Stimulated activated CD4-positive, alpha-beta T cell treated with anti-CD3 and anti-CD28 coated beads, TNF-alpha, amount 100 ng/mL, for 4 hours (primary cell): ENCODE measurements around the gene CYSTM1.
"Not testable (repeated sequence)": the region's sequence is repeated elsewhere in the genome, so short reads cannot be mapped to it uniquely, and the experiment has no call there.

Experiments used
- DNase-seq, 3 experiments: peaks; one replicate each; pipeline ENCODE4 v3.0.0-alpha.2; 2020; ENCODE audit warnings: low read depth in 3 of 3

Gene CYSTM1

GRCh38 chr5:140178086-140178410 lies 3.1 kb downstream of the CYSTM1 start:
- no peak for DNase-seq

- no peak for DNase-seq
These were observed 3.6 kb downstream of the CYSTM1 start for GRCh38 chr5:140178482-140179116.

- DNase-seq, result no peak
These were observed 6.1 kb downstream of the CYSTM1 start for GRCh38 chr5:140181002-140181483.

- no peak for DNase-seq
These were observed 6.5 kb downstream of the CYSTM1 start for GRCh38 chr5:140181525-140181924.

DNA sequence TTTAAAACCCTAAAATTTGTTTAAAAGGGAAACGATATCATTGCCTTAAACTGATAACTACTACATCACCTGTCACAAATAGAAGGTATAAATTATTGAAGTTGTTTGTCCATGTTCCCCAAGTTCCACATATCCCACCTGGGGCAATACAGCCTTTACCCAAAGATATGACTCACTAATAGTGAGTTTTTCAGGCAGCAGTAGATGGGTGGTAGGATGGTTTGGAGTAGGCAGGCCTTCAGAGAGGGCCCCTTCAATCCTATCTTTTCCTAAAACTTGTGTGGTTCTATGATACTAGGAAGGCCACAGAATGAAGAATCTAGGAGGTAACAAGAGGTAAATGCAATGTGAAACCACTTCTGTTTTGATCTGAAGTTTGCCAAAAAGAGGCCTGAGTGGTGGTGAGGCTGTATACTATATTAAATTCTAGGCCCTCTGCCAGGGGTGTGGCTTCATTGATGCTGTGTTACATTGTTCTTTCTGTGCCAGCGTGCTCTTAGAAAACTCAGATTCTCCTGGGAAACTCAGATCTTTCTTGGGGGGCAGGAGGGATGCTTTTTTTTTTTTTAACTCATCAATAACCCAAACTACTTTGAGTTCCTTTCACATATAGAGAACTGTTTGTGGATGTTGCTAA lies 7.2 kb downstream of the CYSTM1 start:
- no peak for DNase-seq

DNA sequence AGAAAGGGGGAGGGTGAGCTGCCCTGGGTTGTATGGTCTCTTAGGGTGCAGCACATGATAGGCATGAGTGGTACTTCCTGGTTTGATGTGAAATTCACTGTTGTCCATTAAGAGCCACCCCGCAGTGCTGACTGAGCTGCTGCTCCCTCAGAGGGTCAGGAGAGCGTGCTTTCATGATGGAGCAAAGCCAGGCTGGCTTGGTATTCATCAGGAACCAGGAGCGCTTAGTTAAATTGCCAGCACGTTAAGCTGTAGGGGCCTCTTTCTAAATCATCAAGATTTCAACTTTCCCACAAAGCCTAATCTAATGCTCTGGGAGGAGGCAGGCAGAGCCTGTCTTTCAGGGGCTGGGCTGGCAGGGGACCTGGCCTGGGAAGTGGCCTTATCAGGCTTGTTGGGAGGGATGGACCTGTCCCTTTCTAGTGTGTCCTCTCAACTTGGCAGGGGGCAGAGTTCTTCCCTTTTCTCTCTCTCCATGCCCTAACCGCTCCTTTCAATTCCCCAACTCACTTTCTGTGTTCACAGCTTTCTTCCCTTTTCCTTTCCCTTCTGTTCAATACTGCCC lies 7.9 kb downstream of the CYSTM1 start:
- DNase-seq, result no peak

DNA sequence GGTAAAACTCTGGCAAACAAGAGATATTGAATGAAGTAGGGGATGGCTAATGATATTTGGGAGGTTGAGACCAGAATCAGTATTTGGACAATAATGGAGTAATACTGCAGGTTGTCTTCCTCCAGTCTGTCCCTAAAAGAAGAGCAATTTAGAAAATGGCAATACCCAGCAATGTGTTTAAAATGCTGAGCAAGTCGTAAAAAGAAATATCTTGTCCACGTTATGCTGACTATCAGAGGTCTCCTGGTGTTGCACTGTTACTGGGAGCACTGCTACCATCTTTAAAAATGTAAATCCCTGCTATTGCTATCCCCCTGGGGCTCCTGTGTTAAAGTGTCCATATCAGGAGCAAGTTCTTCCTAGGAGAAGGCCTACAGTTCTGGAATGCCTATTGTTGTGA lies 10.4 kb downstream of the CYSTM1 start:
- DNase-seq, result no peak

- no peak for DNase-seq
These were observed 11.3 kb downstream of the CYSTM1 start for GRCh38 chr5:140186267-140186671.

GRCh38 chr5:140189253-140189652 lies 14.3 kb downstream of the CYSTM1 start:
- no peak for DNase-seq

- DNase-seq, result no peak
These were observed 15.2 kb downstream of the CYSTM1 start for GRCh38 chr5:140189977-140190871.

- no peak for DNase-seq
These were observed 15.9 kb downstream of the CYSTM1 start for GRCh38 chr5:140190872-140191218.

DNA sequence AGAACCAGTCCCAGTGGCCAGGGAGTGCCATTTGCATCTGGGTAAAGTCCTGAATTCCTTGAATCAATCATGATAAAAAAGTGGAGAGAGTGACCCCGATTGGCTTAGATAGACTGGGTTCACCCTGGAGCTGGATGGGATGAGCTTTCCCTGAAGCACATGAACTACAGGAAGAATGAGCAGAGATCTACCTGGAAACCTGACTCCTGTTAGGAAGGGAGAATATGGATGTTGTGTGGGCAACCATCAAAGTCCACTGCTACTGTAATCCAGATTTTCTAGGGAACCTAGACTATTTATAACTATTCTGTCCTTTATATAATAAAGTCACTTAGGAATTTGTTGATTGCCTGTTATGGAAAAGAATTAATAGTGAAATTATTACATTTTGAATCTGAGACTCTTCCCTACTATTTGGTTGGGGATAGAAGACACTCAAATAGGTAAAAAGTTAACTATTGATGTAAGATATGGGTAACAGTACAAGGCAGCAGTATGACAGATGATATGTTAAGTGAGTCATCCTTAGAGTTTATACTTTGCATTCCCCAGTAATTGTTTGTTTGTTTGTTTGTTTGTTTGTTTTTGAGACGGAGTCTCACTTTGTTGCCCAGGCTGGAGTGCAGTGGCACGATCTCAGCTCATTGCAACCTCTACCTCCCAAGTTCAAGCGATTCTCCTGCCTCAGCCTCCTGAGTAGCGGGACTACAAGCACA lies 17.9 kb downstream of the CYSTM1 start:
- DNase-seq, result no peak

GRCh38 chr5:140194662-140195061 lies 19.7 kb downstream of the CYSTM1 start:
- no peak for DNase-seq

GRCh38 chr5:140196115-140196814 lies 21.3 kb downstream of the CYSTM1 start:
- no peak for DNase-seq

GRCh38 chr5:140197023-140197422 lies 22.0 kb downstream of the CYSTM1 start:
- no peak for DNase-seq

DNA sequence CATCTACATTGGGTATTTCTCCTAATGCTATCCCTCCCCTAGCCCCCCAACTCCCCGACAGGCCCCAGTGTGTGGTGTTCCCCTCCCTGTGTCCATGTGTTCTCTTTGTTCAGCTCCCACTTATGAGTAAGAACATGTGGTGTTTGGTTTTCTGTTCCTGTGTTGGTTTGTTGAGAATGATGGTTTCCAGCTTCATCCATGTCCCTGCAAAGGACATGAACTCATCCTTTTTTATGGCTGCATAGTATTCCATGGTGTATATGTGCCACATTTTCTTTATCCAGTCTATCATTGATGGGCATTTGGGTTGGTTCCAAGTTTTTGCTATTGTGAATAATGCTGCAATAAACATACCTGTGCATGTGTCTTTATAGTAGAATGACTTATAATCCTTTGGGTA lies 23.9 kb downstream of the CYSTM1 start:
- not testable (repeated sequence) for DNase-seq

GRCh38 chr5:140202078-140202477 lies 27.1 kb downstream of the CYSTM1 start:
- DNase-seq, result no peak

- no peak for DNase-seq
These were observed 27.6 kb downstream of the CYSTM1 start for GRCh38 chr5:140202610-140203009.

GRCh38 chr5:140205216-140205615 lies 30.2 kb downstream of the CYSTM1 start:
- no peak for DNase-seq

GRCh38 chr5:140205952-140206351 lies 31.0 kb downstream of the CYSTM1 start:
- DNase-seq, result no peak

GRCh38 chr5:140207250-140207964 lies 32.4 kb downstream of the CYSTM1 start:
- no peak for DNase-seq
